Suppressor macrophage treated with lipopolysaccharide for 1 hour (primary cell): ENCODE results near the gene TECPR1.

Experiments used
- DNase-seq, 3 donors: peaks; one replicate each; pipeline ENCODE4 v3.0.0-alpha.2; 2020 to 2022

TECPR1 gene, protein sequence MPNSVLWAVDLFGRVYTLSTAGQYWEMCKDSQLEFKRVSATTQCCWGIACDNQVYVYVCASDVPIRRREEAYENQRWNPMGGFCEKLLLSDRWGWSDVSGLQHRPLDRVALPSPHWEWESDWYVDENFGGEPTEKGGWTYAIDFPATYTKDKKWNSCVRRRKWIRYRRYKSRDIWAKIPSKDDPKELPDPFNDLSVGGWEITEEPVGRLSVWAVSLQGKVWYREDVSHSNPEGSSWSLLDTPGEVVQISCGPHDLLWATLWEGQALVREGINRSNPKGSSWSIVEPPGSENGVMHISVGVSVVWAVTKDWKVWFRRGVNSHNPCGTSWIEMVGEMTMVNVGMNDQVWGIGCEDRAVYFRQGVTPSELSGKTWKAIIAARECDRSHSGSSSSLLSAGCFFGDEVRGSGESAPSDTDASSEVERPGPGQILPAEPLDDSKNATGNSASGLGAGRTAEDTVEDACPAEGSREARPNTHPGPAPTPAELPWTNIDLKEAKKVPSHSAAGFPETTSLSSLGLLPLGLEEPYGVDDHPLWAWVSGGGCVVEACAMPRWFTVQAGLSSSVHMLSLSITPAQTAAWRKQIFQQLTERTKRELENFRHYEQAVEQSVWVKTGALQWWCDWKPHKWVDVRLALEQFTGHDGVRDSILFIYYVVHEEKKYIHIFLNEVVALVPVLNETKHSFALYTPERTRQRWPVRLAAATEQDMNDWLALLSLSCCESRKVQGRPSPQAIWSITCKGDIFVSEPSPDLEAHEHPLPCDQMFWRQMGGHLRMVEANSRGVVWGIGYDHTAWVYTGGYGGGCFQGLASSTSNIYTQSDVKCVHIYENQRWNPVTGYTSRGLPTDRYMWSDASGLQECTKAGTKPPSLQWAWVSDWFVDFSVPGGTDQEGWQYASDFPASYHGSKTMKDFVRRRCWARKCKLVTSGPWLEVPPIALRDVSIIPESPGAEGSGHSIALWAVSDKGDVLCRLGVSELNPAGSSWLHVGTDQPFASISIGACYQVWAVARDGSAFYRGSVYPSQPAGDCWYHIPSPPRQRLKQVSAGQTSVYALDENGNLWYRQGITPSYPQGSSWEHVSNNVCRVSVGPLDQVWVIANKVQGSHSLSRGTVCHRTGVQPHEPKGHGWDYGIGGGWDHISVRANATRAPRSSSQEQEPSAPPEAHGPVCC

DNA sequence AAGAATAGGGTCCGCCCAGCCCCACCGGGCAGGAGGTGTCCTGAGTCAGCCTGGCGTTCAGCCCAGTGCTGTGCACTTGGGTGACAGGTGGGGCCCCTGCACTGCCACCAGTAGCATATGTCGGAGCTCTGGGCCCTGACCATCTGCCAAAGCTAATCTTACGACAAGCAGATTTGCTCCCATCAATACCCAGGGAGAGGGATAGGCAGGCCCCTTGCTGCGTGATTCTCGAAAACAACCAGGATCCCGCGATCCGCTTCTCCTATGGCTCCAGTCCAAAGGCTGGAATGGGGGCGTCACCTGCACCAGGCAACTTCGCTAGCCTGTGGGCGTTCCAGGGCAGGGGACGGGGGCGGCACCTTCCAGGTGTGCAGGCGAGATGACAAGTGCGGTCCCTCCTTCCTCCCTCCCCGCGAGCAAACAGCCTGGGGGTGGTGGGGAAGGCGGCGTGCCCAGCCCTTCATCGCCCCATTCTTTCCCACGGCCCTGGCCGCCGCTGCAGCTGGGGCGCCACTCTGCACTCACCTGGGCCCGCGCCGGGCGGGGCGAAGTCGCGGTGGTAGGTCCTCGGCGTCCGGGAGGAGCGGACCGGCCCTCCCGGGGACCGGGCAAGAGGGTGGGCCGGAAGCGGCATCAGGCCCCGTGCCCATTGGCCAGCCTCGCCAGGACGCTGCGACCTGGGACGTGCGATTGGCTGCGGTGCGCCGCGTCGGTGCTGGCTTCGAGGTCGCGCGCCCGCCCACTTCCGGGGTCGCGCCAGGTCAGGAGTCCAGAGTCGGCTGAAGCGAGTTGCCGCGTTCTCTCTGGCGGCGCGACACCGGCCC lies at the start of gene TECPR1:
TSS of gene TECPR1 (minus strand) at position 632 of the 824 bp plus-strand sequence. CDS start 6,086 bp downstream, outside the sequence.
- peak; percentile 94 to 97 (median 97) for DNase-seq

DNA sequence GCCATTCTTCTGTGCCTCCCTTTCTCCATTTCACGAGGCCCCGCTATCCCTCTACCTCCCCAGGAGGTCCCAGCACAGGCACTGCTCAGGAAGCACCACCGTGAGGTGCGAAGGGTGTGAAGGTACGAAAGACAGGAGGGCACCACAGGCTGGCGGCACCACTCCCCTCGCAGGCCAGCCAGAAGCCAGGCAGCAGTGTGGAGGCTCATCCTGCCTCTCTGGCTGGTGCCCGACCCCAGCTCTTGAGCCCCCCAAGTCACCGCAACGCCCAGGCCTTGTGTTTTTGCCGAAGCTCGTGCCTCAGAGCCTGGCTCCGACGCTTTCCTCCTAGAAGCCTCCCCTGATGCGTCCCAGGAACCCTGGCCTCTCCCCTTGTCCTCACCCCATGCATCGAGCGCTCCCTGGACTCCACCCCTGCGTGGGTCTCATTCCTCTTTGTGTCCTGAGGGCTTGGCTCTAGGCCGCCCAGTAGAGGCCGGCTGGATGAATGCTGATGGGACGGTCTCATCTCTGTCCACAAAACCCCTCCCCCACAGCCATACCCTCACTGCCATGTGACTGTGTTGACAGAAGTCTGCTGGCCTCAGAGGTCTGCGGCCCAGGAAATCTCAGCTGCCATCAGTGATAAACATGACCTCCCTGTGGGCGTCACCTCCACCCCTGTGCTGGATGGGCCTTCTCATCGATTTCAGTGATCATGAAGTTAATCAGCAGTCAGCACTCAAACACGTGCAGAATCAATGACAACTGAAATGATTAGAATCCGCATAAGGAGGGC lies 48.8 kb upstream of the TECPR1 start:
- no peak for DNase-seq

GRCh38 chr7:98297626-98298286 lies 45.7 kb upstream of the TECPR1 start:
- DNase-seq, result no peak

DNA sequence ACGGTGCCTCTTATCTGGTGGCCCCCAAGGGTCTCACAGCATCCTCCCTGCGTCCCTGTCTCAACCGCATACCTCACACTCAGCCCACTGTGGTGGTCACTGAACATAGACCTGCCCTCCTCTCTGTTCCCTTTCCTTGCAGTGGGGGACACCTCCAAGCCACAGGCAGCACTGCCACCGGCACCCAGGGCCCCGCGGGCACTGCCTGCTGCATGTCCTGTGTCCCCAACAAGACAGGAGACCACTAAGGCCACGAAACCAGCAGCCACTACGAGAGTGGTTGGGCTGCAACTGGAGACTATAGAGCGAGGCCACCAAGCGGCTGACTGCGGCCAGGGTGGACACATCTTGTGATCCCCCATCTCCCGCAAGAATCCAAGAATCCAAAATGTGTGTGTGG lies 44.8 kb upstream of the TECPR1 start:
- DNase-seq, result no peak

GRCh38 chr7:98295467-98296192 lies 43.6 kb upstream of the TECPR1 start:
- no peak for DNase-seq

GRCh38 chr7:98294798-98295382 lies 42.9 kb upstream of the TECPR1 start:
- DNase-seq, result no peak

DNA sequence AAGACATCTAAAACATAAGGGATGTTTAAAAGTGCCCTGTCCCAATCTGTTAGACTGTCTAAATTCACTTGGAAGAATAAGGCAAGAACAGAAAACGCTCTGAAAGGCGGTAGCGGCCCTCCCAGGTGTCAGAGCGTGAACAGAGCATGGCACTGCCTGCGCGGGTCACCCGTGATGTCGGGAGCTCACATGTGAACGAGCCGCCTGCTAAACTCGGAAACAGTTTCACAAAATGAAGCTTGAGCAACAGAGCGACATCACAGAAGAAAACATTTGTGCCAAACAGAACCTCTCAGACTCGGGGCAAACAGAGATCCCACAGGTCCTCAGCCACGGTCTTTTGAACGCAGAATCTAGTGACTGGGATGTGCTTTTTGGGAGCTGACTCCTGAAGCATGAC lies 42.3 kb upstream of the TECPR1 start:
- no peak for DNase-seq

GRCh38 chr7:98293746-98294145 lies 41.7 kb upstream of the TECPR1 start:
- no peak for DNase-seq

DNA sequence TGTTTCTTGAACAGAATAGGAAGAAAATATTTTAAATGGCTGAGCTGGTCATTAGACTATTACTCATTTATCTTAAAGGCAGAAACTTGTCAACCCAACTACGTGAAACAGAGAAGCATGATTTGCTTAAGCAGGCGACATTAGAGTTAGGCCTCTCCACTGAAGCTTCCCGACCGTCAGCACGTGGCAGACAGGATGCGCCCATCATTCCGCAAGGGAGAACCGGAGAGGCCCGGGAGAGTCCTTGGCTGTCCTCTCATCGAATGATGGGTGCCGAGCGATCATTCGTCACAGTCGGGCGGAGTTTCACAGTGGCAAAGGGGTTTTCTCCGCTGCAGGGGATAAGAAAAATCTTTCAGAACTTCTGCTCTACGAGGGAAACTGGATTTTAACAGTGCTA lies 41.2 kb upstream of the TECPR1 start:
- DNase-seq, result no peak

- no peak for DNase-seq
Observed at GRCh38 chr7:98291717-98292116, 39.7 kb upstream of the TECPR1 start.

DNA sequence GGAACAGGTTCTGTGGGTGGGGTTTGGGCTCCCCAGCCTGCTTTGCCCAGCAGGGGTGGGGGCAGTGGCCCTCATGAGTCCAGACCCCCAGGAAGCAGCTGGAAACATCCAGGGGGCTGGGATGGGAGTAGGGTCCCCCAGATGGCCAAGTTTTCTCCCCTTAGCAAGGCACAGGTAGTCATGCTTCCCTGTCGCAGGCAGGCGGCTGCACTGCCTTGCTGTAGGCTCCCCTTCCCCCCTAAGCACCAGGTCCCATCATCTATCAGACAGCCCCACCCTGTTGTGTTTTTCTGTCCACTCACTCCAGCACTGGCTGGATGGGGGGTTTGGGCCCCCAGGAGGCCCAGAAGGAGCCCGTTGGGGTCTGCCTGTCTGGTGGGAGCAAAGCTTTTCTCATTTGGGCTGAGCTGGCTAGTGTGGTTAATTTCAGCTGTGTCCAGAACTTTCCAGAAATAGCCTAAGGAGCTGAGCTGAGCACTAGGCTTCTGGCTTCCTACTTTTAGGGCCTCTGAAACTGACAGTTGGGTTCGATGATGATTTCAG lies 37.4 kb upstream of the TECPR1 start:
- DNase-seq, result no peak

- peak in 2 of 3 donors; percentile 43 for DNase-seq
Observed at GRCh38 chr7:98288064-98288823, 36.2 kb upstream of the TECPR1 start.

- no peak for DNase-seq
Observed at GRCh38 chr7:98287486-98287959, 35.5 kb upstream of the TECPR1 start.

DNA sequence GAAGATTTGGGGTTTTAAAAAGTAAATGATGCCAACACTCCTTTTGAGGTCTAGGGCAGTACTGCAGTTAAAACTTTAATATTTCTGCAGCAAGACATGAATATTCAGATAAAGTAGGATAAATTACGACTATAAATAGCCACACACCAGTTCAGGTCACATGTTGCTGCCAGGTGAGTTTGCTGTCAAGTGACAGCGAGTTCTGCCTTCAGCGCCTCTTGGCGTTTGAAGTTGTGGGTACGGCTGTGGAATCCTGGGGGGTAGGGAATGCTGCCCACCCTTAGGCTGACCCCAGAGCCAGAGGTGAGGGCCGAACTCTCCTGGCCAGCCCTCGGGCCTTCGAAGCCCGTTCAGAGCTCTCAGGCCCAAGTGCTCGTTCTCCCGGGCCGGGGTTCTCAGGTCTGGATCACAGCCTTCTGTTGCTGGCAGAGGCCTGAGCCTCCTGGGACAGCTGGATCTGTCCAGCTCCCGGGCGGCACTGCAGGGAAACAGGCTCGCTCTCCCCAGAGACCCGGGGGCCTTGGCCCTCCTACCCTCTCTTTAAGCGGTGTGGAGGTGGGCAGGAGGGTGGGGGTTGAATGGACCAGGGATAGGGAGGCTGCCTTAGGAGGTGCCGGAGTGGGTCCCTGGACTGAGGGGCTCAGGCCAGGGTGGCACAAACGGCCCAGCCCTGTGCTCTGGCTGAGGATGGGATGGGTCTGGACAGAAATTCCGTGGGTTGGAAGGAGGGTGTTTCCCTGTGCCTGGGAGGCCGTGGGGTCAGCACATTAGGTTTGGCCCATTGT lies 34.9 kb upstream of the TECPR1 start:
- no peak for DNase-seq

DNA sequence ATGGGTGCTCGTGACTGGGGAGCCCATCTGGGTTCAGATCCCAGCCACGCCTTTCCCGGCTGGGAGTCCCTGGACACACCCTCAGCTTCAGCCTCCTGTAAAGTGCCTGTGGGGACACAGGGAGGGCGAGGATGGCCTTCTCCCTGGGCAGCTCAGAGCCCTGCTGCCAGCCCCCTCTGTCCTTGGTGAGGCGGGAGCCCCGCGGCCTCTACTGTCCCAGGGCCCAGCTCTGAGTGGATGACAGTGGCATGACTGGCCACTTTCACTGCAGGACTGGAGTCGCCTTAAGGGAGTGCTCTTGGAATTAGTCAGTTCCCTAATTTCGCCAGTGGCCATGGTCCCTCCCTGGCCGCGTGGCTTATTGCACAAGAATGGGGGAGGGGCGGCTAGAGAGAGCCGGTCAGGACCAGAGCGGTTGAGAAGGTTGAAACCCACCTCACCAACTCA lies 34.1 kb upstream of the TECPR1 start:
- DNase-seq, result peak; percentile 91 to 95 (median 92)

- no peak for DNase-seq
Observed at GRCh38 chr7:98285157-98286092, 33.4 kb upstream of the TECPR1 start.
